Muscle of leg (tissue), 11 donors: ENCODE results near the gene PDPN. TPM values are rescaled to one million over a fixed set of nuclear protein-coding genes. Genes with fewer than 3 reads are reported as not detected.
A peak's percentile ranks its signal among the peaks of the same experiment; 100 is the strongest.
"Not testable (repeated sequence)": the region's sequence is repeated elsewhere in the genome, so short reads cannot be mapped to it uniquely, and the experiment has no call there.

Experiments
- DNase-seq: peaks from one replicate; pipeline ENCODE4 v3.0.0; 2013
- H3K27ac ChIP-seq: one replicate; pipeline ENCODE4 v1.5.1; 2013; ENCODE audit warnings: mild to moderate bottlenecking, low read length, control low read depth
- H3K27me3 ChIP-seq: one replicate; pipeline ENCODE4 v1.6.1; 2013; ENCODE audit warnings: low read length; ENCODE audit not compliant: control insufficient read depth, insufficient read depth
- H3K36me3 ChIP-seq: one replicate; pipeline ENCODE4 v1.6.1; 2013; ENCODE audit warnings: low read length; ENCODE audit not compliant: control insufficient read depth, insufficient read depth
- H3K4me1 ChIP-seq: one replicate; pipeline ENCODE4 v1.6.1; 2013; ENCODE audit warnings: low read length; ENCODE audit not compliant: control insufficient read depth, insufficient read depth
- H3K4me3 ChIP-seq: one replicate; pipeline ENCODE4 v1.5.1; 2013; ENCODE audit warnings: low read length, control low read depth
- H3K9me3 ChIP-seq: replicated peaks from 2 replicates; pipeline ENCODE4 v1.6.1; 2013; ENCODE audit warnings: low read depth, low read length; ENCODE audit not compliant: control insufficient read depth
- WGBS: methylation state at CpG from one replicate; pipeline ENCODE4 v1.1.5; 2013; ENCODE audit warnings: missing lambda C conversion rate; ENCODE audit not compliant: insufficient coverage; 5-methylcytosine and 5-hydroxymethylcytosine counted together
- polyA plus RNA-seq, 8 donors: library from polyadenylated mRNA; unstranded; fragments of 120-200 nt; gene quantifications; one replicate each; pipeline versions ENCODE4 v1.2.1 to v1.2.3, GENCODE V29; 2013; ENCODE audit warnings: inconsistent platforms in 1 of 8, low replicate concordance in 1 of 8; ENCODE audit not compliant: insufficient read length in 8 of 8, insufficient read depth in 1 of 8
- total RNA-seq: library from RNA; stranded (reverse); fragments of 120-200 nt; gene quantifications from one replicate; pipeline ENCODE4 v1.2.4, GENCODE V29; 2013

The PDPN gene
- total and polyA plus RNA-seq, 9 donors = 14.5 to 52.2 (median 41.2) TPM

GRCh38 chr1:13570435-13570834 lies 13.2 kb upstream of the PDPN start:
- H3K27me3 ChIP-seq, DNase-seq, H3K4me3 ChIP-seq, H3K4me1 ChIP-seq, H3K36me3 ChIP-seq, H3K9me3 ChIP-seq, H3K27ac ChIP-seq: not testable (repeated sequence)
- WGBS = 28% methylated on average over 2 of the region's 7 CpGs

- H3K4me1 ChIP-seq = no peaks in the 10 kb centered on the region
- WGBS = 61% methylated on average over 3 of the region's 5 CpGs
These were observed 12.7 kb upstream of the PDPN start for GRCh38 chr1:13570924-13571323.

GRCh38 chr1:13573586-13573985 lies 10.0 kb upstream of the PDPN start:
- no peak for DNase-seq
- H3K4me3 ChIP-seq = no peak overlapping the region
- no peaks in the 10 kb centered on the region for H3K9me3 ChIP-seq
- H3K36me3 ChIP-seq = no peaks in the 10 kb centered on the region
- H3K4me1 ChIP-seq = peaks cover 3% of the 10 kb centered on the region
- peaks cover 14% of the 10 kb centered on the region for H3K27me3 ChIP-seq
- H3K27ac ChIP-seq = no peak overlapping the region
- no CpG with 5 or more reads among the region's 4 CpGs for WGBS

More at GRCh38 chr1:13570924-13571323, 12.7 kb upstream of the PDPN start:
- H3K27ac ChIP-seq = no peak overlapping the region
- no peak overlapping the region for H3K4me3 ChIP-seq
- no peak for DNase-seq
- no peaks in the 10 kb centered on the region for H3K36me3 ChIP-seq
- H3K27me3 ChIP-seq = peaks cover 6% of the 10 kb centered on the region
- no peaks in the 10 kb centered on the region for H3K9me3 ChIP-seq

- WGBS = 26% methylated on average over 6 of the region's 11 CpGs
- Histone ChIP-seq H3K4me1 (peaks cover 3% of the 10 kb centered on the region), H3K27me3 (peaks cover 18% of the 10 kb centered on the region), H3K9me3 (no peaks in the 10 kb centered on the region), H3K4me3 (no peak overlapping the region), H3K27ac (no peak overlapping the region), H3K36me3 (no peaks in the 10 kb centered on the region)
- no peak for DNase-seq
These were observed 6.7 kb upstream of the PDPN start for GRCh38 chr1:13576926-13577325.

GRCh38 chr1:13577846-13578245 lies 5.8 kb upstream of the PDPN start:
- Histone ChIP-seq H3K36me3 (no peaks in the 10 kb centered on the region), H3K27ac (no peak overlapping the region), H3K9me3 (no peaks in the 10 kb centered on the region), H3K27me3 (peaks cover 20% of the 10 kb centered on the region), H3K4me1 (peaks cover 6% of the 10 kb centered on the region), H3K4me3 (no peak overlapping the region)
- 80% methylated on average over 5 of the region's 8 CpGs for WGBS
- no peak for DNase-seq

- 94% methylated on average over 5 of the region's 5 CpGs for WGBS
- Histone ChIP-seq H3K36me3 (no peaks in the 10 kb centered on the region), H3K27ac (no peak overlapping the region), H3K27me3 (peaks cover 23% of the 10 kb centered on the region), H3K4me1 (peaks cover 32% of the 10 kb centered on the region), H3K9me3 (no peaks in the 10 kb centered on the region), H3K4me3 (no peak overlapping the region)
- DNase-seq = no peak
These were observed 2.2 kb upstream of the PDPN start for GRCh38 chr1:13581446-13581845.

GRCh38 chr1:13582713-13583443 lies 754 bp upstream of the PDPN start:
- DNase-seq = no peak
- peaks cover 32% of the 10 kb centered on the region for H3K4me1 ChIP-seq
- 35% methylated on average over 26 of the region's 27 CpGs for WGBS
- peak overlapping the region; percentile 21 for H3K27ac ChIP-seq
- H3K27me3 ChIP-seq = peaks cover 22% of the 10 kb centered on the region
- no peaks in the 10 kb centered on the region for H3K9me3 ChIP-seq
- H3K36me3 ChIP-seq = no peaks in the 10 kb centered on the region
- H3K4me3 ChIP-seq = no peak overlapping the region

GRCh38 chr1:13583966-13584791 lies 547 bp downstream of the PDPN start:
- 3% methylated on average over 44 of the region's 47 CpGs for WGBS
- peak overlapping the region; percentile 90 for H3K27ac ChIP-seq
- peaks cover 22% of the 10 kb centered on the region for H3K27me3 ChIP-seq
- DNase-seq = peak; percentile 78
- peaks cover 32% of the 10 kb centered on the region for H3K4me1 ChIP-seq
- H3K36me3 ChIP-seq = no peaks in the 10 kb centered on the region
- H3K9me3 ChIP-seq = no peaks in the 10 kb centered on the region
- peak overlapping the region; percentile 77 for H3K4me3 ChIP-seq

- Histone ChIP-seq H3K27me3 (peaks cover 22% of the 10 kb centered on the region), H3K4me1 (peaks cover 32% of the 10 kb centered on the region), H3K4me3 (peak overlapping the region; percentile 77), H3K9me3 (no peaks in the 10 kb centered on the region), H3K27ac (peak overlapping the region; percentile 90), H3K36me3 (no peaks in the 10 kb centered on the region)
- 49% methylated on average over 5 of the region's 11 CpGs for WGBS
- DNase-seq = no peak
These were observed 1.4 kb downstream of the PDPN start for GRCh38 chr1:13584876-13585611.

GRCh38 chr1:13585612-13585991 lies 2.0 kb downstream of the PDPN start:
- Histone ChIP-seq H3K27me3 (peaks cover 22% of the 10 kb centered on the region), H3K36me3 (no peaks in the 10 kb centered on the region), H3K4me1 (peaks cover 32% of the 10 kb centered on the region), H3K9me3 (no peaks in the 10 kb centered on the region), H3K27ac (peak overlapping the region; percentile 77), H3K4me3 (no peak overlapping the region)
- DNase-seq = no peak
- 60% methylated on average over 1 of the region's 9 CpGs for WGBS
